Suprapubic skin (tissue), 3 donors: Measurements from ENCODE around the gene CPXM2.

Experiments
- POLR2AphosphoS5 ChIP-seq, 3 donors: sonication (generic); formaldehyde crosslinking; IDR thresholded peaks; one replicate each; pipeline ENCODE4 v1.6.1; 2017; ENCODE audit warnings: antibody characterized with exemption in 3 of 3
- TF ChIP-seq, protein P1 (sequence below), 2 donors: fragments of 200-600 bp in 1 of 2; fragments of 450-650 bp in 1 of 2; sonication (generic) in 1 of 2; IDR thresholded peaks; one replicate each; pipeline ENCODE4 v1.5.1; 2016 to 2019; ENCODE audit warnings: antibody characterized with exemption in 2 of 2, mild to moderate bottlenecking in 1 of 2, moderate library complexity in 1 of 2

DNA sequence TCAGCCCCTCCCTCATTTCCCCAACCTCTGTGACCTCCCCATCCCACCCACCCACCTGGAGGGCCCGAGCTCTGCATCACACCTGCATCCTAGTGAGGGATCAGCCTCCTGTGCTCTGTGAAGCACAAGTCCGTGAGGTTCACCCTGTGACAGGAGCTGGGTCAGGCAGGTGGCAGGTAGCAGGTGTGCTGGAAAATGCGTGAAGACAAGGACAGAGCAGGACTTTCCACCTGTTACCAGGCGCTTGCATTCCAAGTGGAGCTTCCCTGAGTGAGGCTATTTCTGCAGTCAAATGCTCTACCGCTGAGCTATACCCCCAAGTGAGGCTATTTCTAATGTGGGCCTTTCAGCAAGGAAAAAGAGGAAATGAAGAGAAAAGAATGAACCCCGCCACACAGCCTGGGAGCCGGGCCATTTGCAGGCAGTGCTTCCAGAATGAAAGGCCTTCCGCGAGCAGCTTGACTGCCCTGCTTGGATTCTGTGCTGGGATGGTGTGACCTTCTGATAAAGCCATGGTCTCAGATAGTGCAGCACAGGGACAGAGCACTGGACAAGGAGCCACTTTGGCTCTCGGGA is 13.3 kb upstream of the CPXM2 start:
- TF ChIP-seq, protein P1, sequence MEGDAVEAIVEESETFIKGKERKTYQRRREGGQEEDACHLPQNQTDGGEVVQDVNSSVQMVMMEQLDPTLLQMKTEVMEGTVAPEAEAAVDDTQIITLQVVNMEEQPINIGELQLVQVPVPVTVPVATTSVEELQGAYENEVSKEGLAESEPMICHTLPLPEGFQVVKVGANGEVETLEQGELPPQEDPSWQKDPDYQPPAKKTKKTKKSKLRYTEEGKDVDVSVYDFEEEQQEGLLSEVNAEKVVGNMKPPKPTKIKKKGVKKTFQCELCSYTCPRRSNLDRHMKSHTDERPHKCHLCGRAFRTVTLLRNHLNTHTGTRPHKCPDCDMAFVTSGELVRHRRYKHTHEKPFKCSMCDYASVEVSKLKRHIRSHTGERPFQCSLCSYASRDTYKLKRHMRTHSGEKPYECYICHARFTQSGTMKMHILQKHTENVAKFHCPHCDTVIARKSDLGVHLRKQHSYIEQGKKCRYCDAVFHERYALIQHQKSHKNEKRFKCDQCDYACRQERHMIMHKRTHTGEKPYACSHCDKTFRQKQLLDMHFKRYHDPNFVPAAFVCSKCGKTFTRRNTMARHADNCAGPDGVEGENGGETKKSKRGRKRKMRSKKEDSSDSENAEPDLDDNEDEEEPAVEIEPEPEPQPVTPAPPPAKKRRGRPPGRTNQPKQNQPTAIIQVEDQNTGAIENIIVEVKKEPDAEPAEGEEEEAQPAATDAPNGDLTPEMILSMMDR (IDR thresholded peaks at IDR 0.05) = no peak
- TF ChIP-seq POLR2AphosphoS5 (IDR thresholded peaks at IDR 0.05) = no peak
